HCT116 (cell line): Measurements from ENCODE around the gene KRT33B. TPM values are rescaled to one million over a fixed set of nuclear protein-coding genes. Genes with fewer than 3 reads are reported as not detected.

Experiments
- ATAC-seq: fragments of 200-7000 bp; cut with Tn5 transposase; 2 replicates; pipeline ENCODE4 v1.9.1; 2020; ENCODE audit warnings: mild to moderate bottlenecking, moderate library complexity
- BruUV-seq: library from RNA; stranded (reverse); fragments of 400-500 nt; replicated peaks from 2 replicates; lab custom pipeline; 2021; lab: Mats Ljungman, UMichigan
- CTCF ChIA-PET: fragments of 300-600 bp; sonication (Branson Sonifier 250); formaldehyde crosslinking; loops from one replicate; lab custom pipeline; 2021; ENCODE audit warnings: antibody characterized with exemption; lab: Charles Lee
- POLR2A ChIA-PET: fragments of 300-600, 350-600 bp; sonication (Branson Sonifier 250); formaldehyde crosslinking; loops from one replicate; lab custom pipeline; 2021; ENCODE audit warnings: antibody characterized with exemption; lab: Charles Lee
- RAD21 ChIA-PET, 2 experiments: fragments of 300-600 bp; sonication (Branson Sonifier 250); formaldehyde crosslinking; loops; one replicate each; lab custom pipeline; 2023; ENCODE audit warnings: low total read pairs in 2 of 2; ENCODE audit not compliant: uncharacterized antibody in 2 of 2, unreplicated experiment in 2 of 2, low non-redundant PET in 1 of 2; lab: Charles Lee
- DNase-seq: peaks from one replicate; pipeline ENCODE4 v3.0.0-alpha.2; 2010; ENCODE audit warnings: low read depth, low spot score
- H2AFZ ChIP-seq: fragments of 200-600 bp; shearing (Covaris generic), sonication (generic); 2 replicates; pipeline ENCODE4 v1.6.1; 2017; ENCODE audit warnings: low read depth, mixed run types, mixed read lengths, antibody characterized with exemption, low read length; ENCODE audit not compliant: poor library complexity, severe bottlenecking
- H3K27ac ChIP-seq: 2 replicates; pipeline ENCODE4 v1.5.1; 2012; ENCODE audit warnings: low read depth, low read length
- H3K27me3 ChIP-seq: fragments of 200-600 bp; sonication (generic); 2 replicates; pipeline ENCODE4 v1.6.1; 2016; ENCODE audit warnings: mixed run types, low read length, mixed read lengths; ENCODE audit not compliant: insufficient read depth
- H3K36me3 ChIP-seq, 2 experiments: fragments of 200-500 bp in 1 of 2; fragments of 200-600 bp in 1 of 2; sonication (Bioruptor generic) in 1 of 2; sonication (generic) in 1 of 2; 2 replicates each; pipeline versions ENCODE4 v1.5.1 to v1.6.1; 2014 to 2016; ENCODE audit warnings: low read length in 2 of 2, inconsistent platforms in 1 of 2, mixed read lengths in 1 of 2, mixed run types in 1 of 2; ENCODE audit not compliant: insufficient read depth in 2 of 2, control insufficient read depth in 1 of 2
- H3K4me1 ChIP-seq, 2 experiments: fragments of 200-600 bp in 1 of 2; sonication (generic) in 1 of 2; 2 replicates each; pipeline versions ENCODE4 v1.5.1 to v1.6.1; 2012 to 2017; ENCODE audit warnings: low read length in 2 of 2, inconsistent platforms in 1 of 2, mild to moderate bottlenecking in 1 of 2, mixed read lengths in 1 of 2, mixed run types in 1 of 2, moderate library complexity in 1 of 2; ENCODE audit not compliant: insufficient read depth in 2 of 2, control insufficient read depth in 1 of 2
- H3K4me2 ChIP-seq: fragments of 200-600 bp; sonication (generic); 2 replicates; pipeline ENCODE4 v1.6.1; 2017; ENCODE audit warnings: mixed run types, low read length, mixed read lengths
- H3K4me3 ChIP-seq, 2 experiments: fragments of 200-600 bp in 1 of 2; sonication (generic) in 1 of 2; replicated peaks in 1 of 2; 2 replicates each; pipeline ENCODE4 v1.5.1; 2011 to 2016; ENCODE audit warnings: low read length in 2 of 2, control low read depth in 1 of 2, low read depth in 1 of 2, mild to moderate bottlenecking in 1 of 2, mixed read lengths in 1 of 2, mixed run types in 1 of 2
- H3K79me2 ChIP-seq: fragments of 200-600 bp; sonication (generic); 2 replicates; pipeline ENCODE4 v1.6.1; 2017; ENCODE audit warnings: mild to moderate bottlenecking, mixed run types, low read length, moderate library complexity, mixed read lengths; ENCODE audit not compliant: insufficient read depth
- H3K9ac ChIP-seq: fragments of 200-600 bp; sonication (generic); 2 replicates; pipeline ENCODE4 v1.6.1; 2016; ENCODE audit warnings: low read length, mixed read lengths
- H3K9me2 ChIP-seq: fragments of 200-600 bp; sonication (generic), shearing (Covaris generic); 2 replicates; pipeline ENCODE4 v1.6.1; 2017; ENCODE audit warnings: mixed run types, mild to moderate bottlenecking, moderate library complexity; ENCODE audit not compliant: insufficient read depth
- H3K9me3 ChIP-seq, 2 experiments: fragments of 200-500 bp in 1 of 2; fragments of 200-600 bp in 1 of 2; sonication (Bioruptor generic) in 1 of 2; sonication (generic) in 1 of 2; 2 replicates each; pipeline ENCODE4 v1.6.1; 2014 to 2017; ENCODE audit warnings: low read length in 2 of 2, mixed read lengths in 2 of 2, inconsistent platforms in 1 of 2, low read depth in 1 of 2, mild to moderate bottlenecking in 1 of 2, mixed run types in 1 of 2, moderate library complexity in 1 of 2; ENCODE audit not compliant: control insufficient read depth in 1 of 2, insufficient read depth in 1 of 2
- H4K20me1 ChIP-seq: fragments of 200-600 bp; sonication (generic), shearing (Covaris generic); 2 replicates; pipeline ENCODE4 v1.6.1; 2017; ENCODE audit warnings: mixed run types, mild to moderate bottlenecking, moderate library complexity; ENCODE audit not compliant: insufficient read depth
- ATF3 ChIP-seq: IDR thresholded peaks from 2 replicates; pipeline ENCODE4 v1.6.1; 2012
- ELF1 ChIP-seq: IDR thresholded peaks from 2 replicates; pipeline ENCODE4 v1.6.1; 2012; ENCODE audit warnings: low read depth, borderline replicate concordance
- EZH2 ChIP-seq: fragments of 200-600 bp; sonication (generic); IDR thresholded peaks from 2 replicates; pipeline ENCODE4 v1.6.1; 2017; ENCODE audit warnings: antibody characterized with exemption, mixed run types
- JUND ChIP-seq: IDR thresholded peaks from 2 replicates; pipeline ENCODE4 v1.6.1; 2012
- POLR2A ChIP-seq: IDR thresholded peaks from 2 replicates; pipeline ENCODE4 v1.7.0; 2011; ENCODE audit warnings: borderline replicate concordance; ENCODE audit not compliant: insufficient read depth, insufficient read length; ENCODE audit errors: extremely low read depth
- RAD21 ChIP-seq: IDR thresholded peaks from 2 replicates; pipeline ENCODE4 v1.6.1; 2012; ENCODE audit warnings: low read depth, mild to moderate bottlenecking
- REST ChIP-seq: IDR thresholded peaks from 2 replicates; pipeline ENCODE4 v1.6.1; 2012; ENCODE audit warnings: low read depth
- SP1 ChIP-seq: IDR thresholded peaks from 2 replicates; pipeline ENCODE4 v1.6.1; 2012; ENCODE audit warnings: low read depth
- TCF7L2 ChIP-seq: IDR thresholded peaks from 2 replicates; pipeline ENCODE4 v1.7.0; 2011; ENCODE audit warnings: borderline replicate concordance, inconsistent platforms; ENCODE audit not compliant: insufficient read depth, insufficient read length; ENCODE audit errors: extremely low read depth
- YY1 ChIP-seq: IDR thresholded peaks from 2 replicates; pipeline ENCODE4 v1.6.1; 2011; ENCODE audit warnings: low read length, low read depth, moderate library complexity, mild to moderate bottlenecking; ENCODE audit not compliant: insufficient replicate concordance; ENCODE audit errors: extremely low read depth
- ZBTB33 ChIP-seq: IDR thresholded peaks from 2 replicates; pipeline ENCODE4 v1.6.1; 2011; ENCODE audit warnings: mild to moderate bottlenecking, low read length, moderate library complexity; ENCODE audit not compliant: insufficient replicate concordance; ENCODE audit errors: extremely low read depth
- ZNF274 ChIP-seq: fragments of 200-500 bp; sonication (Bioruptor generic); IDR thresholded peaks from 2 replicates; pipeline ENCODE4 v1.6.1; 2014; ENCODE audit warnings: mild to moderate bottlenecking, low read depth, low read length, inconsistent platforms
- intact Hi-C: fragments of 100-400 bp; cut with micrococcal nuclease; formaldehyde crosslinking; loops from 2 replicates; pipeline ENCODE4 v1.10.0; 2022
- total RNA-seq: library from RNA; stranded (reverse); gene quantifications from one replicate; pipeline ENCODE4 v1.2.1, GENCODE V29; 2021; ENCODE audit not compliant: unreplicated experiment

Gene KRT33B
- total RNA-seq, 1 experiment from 2014 or later = not detected

- TF ChIP-seq REST (no peak), POLR2A (no peak), TCF7L2 (no peak), JUND (no peak), ELF1 (no peak), RAD21 (no peak), ATF3 (no peak)
These were observed 41.6 kb upstream of the KRT33B start (continued) for GRCh38 chr17:41411072-41411840.

- peaks cover 36 to 47% of the 10 kb centered on the region in 2 experiments for H3K4me1 ChIP-seq
- ATAC-seq (no peak), DNase-seq (no peak)
- no peak overlapping the region for H3K9ac ChIP-seq
- peaks cover 0 to 3% of the 10 kb centered on the region in 2 experiments; a peak in 1 of 4 replicates for H3K9me3 ChIP-seq
- intact Hi-C loops = loop anchor here (10.0 kb wide), 2 partner anchors 238 to 602 kb away; no protein-coding TSS in a partner anchor
- no peak overlapping the region for H3K4me2 ChIP-seq
- RAD21 ChIA-PET = interaction anchor here in 1 of 2 experiments (2.5 kb wide), 1 partner anchor 141 kb away, joined by 12 read pairs; no protein-coding TSS in a partner anchor
- BruUV-seq = no TSS peak
- H4K20me1 ChIP-seq = no peaks in the 10 kb centered on the region
- peaks cover 0 to 4% of the 10 kb centered on the region in 2 experiments; a peak in 1 of 4 replicates for H3K36me3 ChIP-seq
- POLR2A ChIA-PET = no interaction called here
- H3K27me3 ChIP-seq = no peaks in the 10 kb centered on the region
- H2AFZ ChIP-seq = no peak overlapping the region
- H3K79me2 ChIP-seq = no peaks in the 10 kb centered on the region
- H3K27ac ChIP-seq = no peak overlapping the region
- H3K4me3 ChIP-seq = no peak overlapping the region
- CTCF ChIA-PET = interaction anchor here (2.1 kb wide), 1 partner anchor 10 kb away, joined by 7 read pairs; no protein-coding TSS in a partner anchor
- no peaks in the 10 kb centered on the region for H3K9me2 ChIP-seq
- no peak for TF ChIP-seq REST
- TF ChIP-seq SP1 = no peak
- no peak for TF ChIP-seq TCF7L2
- no peak for TF ChIP-seq ZNF274
- no peak for TF ChIP-seq ATF3
- no peak for TF ChIP-seq EZH2
- no peak for TF ChIP-seq YY1
- no peak for TF ChIP-seq ZBTB33
These were observed 37.6 kb upstream of the KRT33B start for GRCh38 chr17:41407226-41407625.
